HEK293 (cell line): ENCODE results near the gene TFDP1.

Experiments
- GLIS1 ChIP-seq: fragments of 450-650 bp; formaldehyde crosslinking; IDR thresholded peaks from 2 replicates; pipeline ENCODE4 v1.5.1; 2016; ENCODE audit warnings: missing biosample characterization, missing genetic modification characterization
- KLF10 ChIP-seq: fragments of 450-650 bp; IDR thresholded peaks from 2 replicates; pipeline ENCODE4 v1.5.1; 2018; ENCODE audit warnings: missing biosample characterization, mild to moderate bottlenecking, missing genetic modification characterization
- MYNN ChIP-seq: fragments of 450-650 bp; formaldehyde crosslinking; IDR thresholded peaks from 2 replicates; pipeline ENCODE4 v1.5.1; 2016; ENCODE audit warnings: missing biosample characterization, missing genetic modification characterization, borderline replicate concordance
- REPIN1 ChIP-seq: fragments of 450-650 bp; formaldehyde crosslinking; IDR thresholded peaks from 2 replicates; pipeline ENCODE4 v1.5.1; 2017; ENCODE audit warnings: missing biosample characterization, missing genetic modification characterization, low read depth
- SCRT1 ChIP-seq: fragments of 450-650 bp; formaldehyde crosslinking; IDR thresholded peaks from 2 replicates; pipeline ENCODE4 v1.5.1; 2016; ENCODE audit warnings: missing biosample characterization, missing genetic modification characterization, borderline replicate concordance
- ZBTB17 ChIP-seq: fragments of 450-650 bp; formaldehyde crosslinking; IDR thresholded peaks from 2 replicates; pipeline ENCODE4 v1.5.1; 2016; ENCODE audit warnings: missing biosample characterization, missing genetic modification characterization
- ZIC2 ChIP-seq: fragments of 450-650 bp; formaldehyde crosslinking; IDR thresholded peaks from 2 replicates; pipeline ENCODE4 v1.5.1; 2016; ENCODE audit warnings: missing biosample characterization, missing genetic modification characterization
- ZNF10 ChIP-seq: fragments of 450-650 bp; formaldehyde crosslinking; IDR thresholded peaks from 2 replicates; pipeline ENCODE4 v1.5.1; 2017; ENCODE audit warnings: missing biosample characterization, missing genetic modification characterization
- ZNF133 ChIP-seq: fragments of 450-650 bp; formaldehyde crosslinking; IDR thresholded peaks from 2 replicates; pipeline ENCODE4 v1.5.1; 2016; ENCODE audit warnings: missing biosample characterization, missing genetic modification characterization
- ZNF211 ChIP-seq: fragments of 450-650 bp; formaldehyde crosslinking; IDR thresholded peaks from 2 replicates; pipeline ENCODE4 v1.5.1; 2016; ENCODE audit warnings: low read depth, missing biosample characterization, missing genetic modification characterization
- ZNF23 ChIP-seq: fragments of 450-650 bp; formaldehyde crosslinking; IDR thresholded peaks from 2 replicates; pipeline ENCODE4 v1.5.1; 2016; ENCODE audit warnings: missing biosample characterization, missing genetic modification characterization, borderline replicate concordance
- ZNF24 ChIP-seq: fragments of 450-650 bp; formaldehyde crosslinking; IDR thresholded peaks from 2 replicates; pipeline ENCODE4 v1.5.1; 2016; ENCODE audit warnings: missing biosample characterization, missing genetic modification characterization
- ZNF366 ChIP-seq: fragments of 450-650 bp; formaldehyde crosslinking; conservative IDR thresholded peaks from 2 replicates; pipeline ENCODE4 v1.5.1; 2016; ENCODE audit warnings: missing biosample characterization, missing genetic modification characterization
- ZNF37A ChIP-seq: fragments of 450-650 bp; IDR thresholded peaks from 2 replicates; pipeline ENCODE4 v1.5.1; 2018; ENCODE audit warnings: missing biosample characterization, missing genetic modification characterization
- ZNF394 ChIP-seq: fragments of 450-650 bp; formaldehyde crosslinking; IDR thresholded peaks from 2 replicates; pipeline ENCODE4 v1.5.1; 2016; ENCODE audit warnings: missing biosample characterization, missing genetic modification characterization, mild to moderate bottlenecking, moderate library complexity, borderline replicate concordance
- ZNF423 ChIP-seq: fragments of 450-650 bp; formaldehyde crosslinking; IDR thresholded peaks from 2 replicates; pipeline ENCODE4 v1.5.1; 2016; ENCODE audit warnings: missing biosample characterization, missing genetic modification characterization
- ZNF501 ChIP-seq: fragments of 450-650 bp; formaldehyde crosslinking; IDR thresholded peaks from 2 replicates; pipeline ENCODE4 v1.5.1; 2016; ENCODE audit warnings: missing biosample characterization, missing genetic modification characterization
- ZNF530 ChIP-seq: fragments of 450-650 bp; formaldehyde crosslinking; IDR thresholded peaks from 2 replicates; pipeline ENCODE4 v1.5.1; 2016; ENCODE audit warnings: low read depth, missing biosample characterization, missing genetic modification characterization
- ZNF571 ChIP-seq: fragments of 450-650 bp; formaldehyde crosslinking; IDR thresholded peaks from 2 replicates; pipeline ENCODE4 v1.5.0; 2017; ENCODE audit warnings: missing biosample characterization, missing genetic modification characterization
- ZNF585B ChIP-seq: fragments of 450-650 bp; formaldehyde crosslinking; IDR thresholded peaks from 2 replicates; pipeline ENCODE4 v1.5.1; 2016; ENCODE audit warnings: missing biosample characterization, missing genetic modification characterization
- ZNF596 ChIP-seq: fragments of 450-650 bp; IDR thresholded peaks from 2 replicates; pipeline ENCODE4 v1.5.0; 2018; ENCODE audit warnings: missing biosample characterization, mild to moderate bottlenecking, missing genetic modification characterization, moderate library complexity
- ZNF623 ChIP-seq: fragments of 450-650 bp; formaldehyde crosslinking; IDR thresholded peaks from 2 replicates; pipeline ENCODE4 v1.5.1; 2016; ENCODE audit warnings: missing biosample characterization, missing genetic modification characterization
- ZNF701 ChIP-seq: fragments of 450-650 bp; formaldehyde crosslinking; IDR thresholded peaks from 2 replicates; pipeline ENCODE4 v1.5.1; 2016; ENCODE audit warnings: missing biosample characterization, missing genetic modification characterization
- ZNF747 ChIP-seq: fragments of 450-650 bp; formaldehyde crosslinking; IDR thresholded peaks from 2 replicates; pipeline ENCODE4 v1.5.1; 2016; ENCODE audit warnings: missing biosample characterization, missing genetic modification characterization
- ZNF776 ChIP-seq: fragments of 450-650 bp; formaldehyde crosslinking; IDR thresholded peaks from 2 replicates; pipeline ENCODE4 v1.5.0; 2017; ENCODE audit warnings: missing biosample characterization, missing genetic modification characterization, borderline replicate concordance
- ZNF785 ChIP-seq: fragments of 450-650 bp; formaldehyde crosslinking; IDR thresholded peaks from 2 replicates; pipeline ENCODE4 v1.5.1; 2016; ENCODE audit warnings: missing biosample characterization, missing genetic modification characterization
- ZNF837 ChIP-seq: fragments of 450-650 bp; formaldehyde crosslinking; IDR thresholded peaks from 2 replicates; pipeline ENCODE4 v1.5.1; 2016; ENCODE audit warnings: missing biosample characterization, missing genetic modification characterization
- ZNF843 ChIP-seq: fragments of 450-650 bp; formaldehyde crosslinking; IDR thresholded peaks from 2 replicates; pipeline ENCODE4 v1.5.1; 2016; ENCODE audit warnings: missing biosample characterization, missing genetic modification characterization
- TF ChIP-seq, protein P1 (sequence below): fragments of 450-650 bp; formaldehyde crosslinking; IDR thresholded peaks from 2 replicates; pipeline ENCODE4 v1.5.1; 2016; ENCODE audit warnings: missing biosample characterization, missing genetic modification characterization, borderline replicate concordance
- TF ChIP-seq, protein P2 (sequence below): sonication (generic); formaldehyde crosslinking; IDR thresholded peaks from 2 replicates; pipeline ENCODE4 v1.8.1; 2022; ENCODE audit warnings: mild to moderate bottlenecking, moderate library complexity, missing genetic modification reagents
- TF ChIP-seq, protein P3 (sequence below): fragments of 450-650 bp; formaldehyde crosslinking; IDR thresholded peaks from 2 replicates; pipeline ENCODE4 v1.5.1; 2016; ENCODE audit warnings: missing biosample characterization, missing genetic modification characterization
- TF ChIP-seq, protein P4 (sequence below): fragments of 450-650 bp; IDR thresholded peaks from 2 replicates; pipeline ENCODE4 v1.5.1; 2018; ENCODE audit warnings: missing biosample characterization, missing genetic modification characterization

Gene TFDP1

DNA sequence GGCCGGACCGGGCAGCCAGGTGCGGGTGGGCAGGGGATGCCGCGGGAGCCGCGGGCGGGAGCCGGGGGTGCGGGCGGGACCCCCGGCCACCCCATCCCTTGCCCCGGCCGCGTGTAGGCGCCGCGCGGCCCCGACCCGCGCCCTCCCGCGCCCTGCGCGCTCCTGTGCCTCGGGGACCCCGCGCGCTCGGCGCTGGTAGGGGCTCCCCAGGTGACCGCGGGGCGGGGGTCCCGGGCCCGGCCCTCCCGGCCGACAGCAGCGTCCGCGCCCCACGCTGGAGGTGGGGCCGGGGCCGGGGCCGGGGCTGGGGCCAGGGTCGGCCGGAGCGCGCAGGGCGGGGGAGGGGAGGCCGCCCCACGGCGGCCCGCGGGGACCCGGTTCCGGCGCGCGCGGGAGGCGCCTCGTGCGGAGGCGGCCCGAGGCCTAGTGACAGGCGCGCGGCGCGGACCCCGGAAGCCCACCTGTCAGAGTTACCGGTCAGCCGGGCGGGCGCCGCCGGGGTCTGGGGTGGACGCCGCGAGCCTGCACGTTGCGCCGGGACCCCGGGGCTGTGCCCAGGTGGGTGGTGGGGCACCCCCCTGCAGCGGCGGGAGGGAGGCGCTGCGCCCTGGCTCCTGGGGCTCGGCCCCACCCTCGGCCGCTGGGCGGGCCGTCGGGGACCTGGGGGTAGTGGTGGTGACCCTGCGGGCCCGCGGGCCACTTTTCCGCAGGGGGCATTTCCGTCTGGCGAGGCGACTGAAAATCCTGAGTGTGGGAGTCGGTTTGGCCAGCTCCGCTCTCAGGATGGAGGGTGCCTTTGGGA lies 518 bp downstream of the TFDP1 start (continued):
- TF ChIP-seq, protein P1, sequence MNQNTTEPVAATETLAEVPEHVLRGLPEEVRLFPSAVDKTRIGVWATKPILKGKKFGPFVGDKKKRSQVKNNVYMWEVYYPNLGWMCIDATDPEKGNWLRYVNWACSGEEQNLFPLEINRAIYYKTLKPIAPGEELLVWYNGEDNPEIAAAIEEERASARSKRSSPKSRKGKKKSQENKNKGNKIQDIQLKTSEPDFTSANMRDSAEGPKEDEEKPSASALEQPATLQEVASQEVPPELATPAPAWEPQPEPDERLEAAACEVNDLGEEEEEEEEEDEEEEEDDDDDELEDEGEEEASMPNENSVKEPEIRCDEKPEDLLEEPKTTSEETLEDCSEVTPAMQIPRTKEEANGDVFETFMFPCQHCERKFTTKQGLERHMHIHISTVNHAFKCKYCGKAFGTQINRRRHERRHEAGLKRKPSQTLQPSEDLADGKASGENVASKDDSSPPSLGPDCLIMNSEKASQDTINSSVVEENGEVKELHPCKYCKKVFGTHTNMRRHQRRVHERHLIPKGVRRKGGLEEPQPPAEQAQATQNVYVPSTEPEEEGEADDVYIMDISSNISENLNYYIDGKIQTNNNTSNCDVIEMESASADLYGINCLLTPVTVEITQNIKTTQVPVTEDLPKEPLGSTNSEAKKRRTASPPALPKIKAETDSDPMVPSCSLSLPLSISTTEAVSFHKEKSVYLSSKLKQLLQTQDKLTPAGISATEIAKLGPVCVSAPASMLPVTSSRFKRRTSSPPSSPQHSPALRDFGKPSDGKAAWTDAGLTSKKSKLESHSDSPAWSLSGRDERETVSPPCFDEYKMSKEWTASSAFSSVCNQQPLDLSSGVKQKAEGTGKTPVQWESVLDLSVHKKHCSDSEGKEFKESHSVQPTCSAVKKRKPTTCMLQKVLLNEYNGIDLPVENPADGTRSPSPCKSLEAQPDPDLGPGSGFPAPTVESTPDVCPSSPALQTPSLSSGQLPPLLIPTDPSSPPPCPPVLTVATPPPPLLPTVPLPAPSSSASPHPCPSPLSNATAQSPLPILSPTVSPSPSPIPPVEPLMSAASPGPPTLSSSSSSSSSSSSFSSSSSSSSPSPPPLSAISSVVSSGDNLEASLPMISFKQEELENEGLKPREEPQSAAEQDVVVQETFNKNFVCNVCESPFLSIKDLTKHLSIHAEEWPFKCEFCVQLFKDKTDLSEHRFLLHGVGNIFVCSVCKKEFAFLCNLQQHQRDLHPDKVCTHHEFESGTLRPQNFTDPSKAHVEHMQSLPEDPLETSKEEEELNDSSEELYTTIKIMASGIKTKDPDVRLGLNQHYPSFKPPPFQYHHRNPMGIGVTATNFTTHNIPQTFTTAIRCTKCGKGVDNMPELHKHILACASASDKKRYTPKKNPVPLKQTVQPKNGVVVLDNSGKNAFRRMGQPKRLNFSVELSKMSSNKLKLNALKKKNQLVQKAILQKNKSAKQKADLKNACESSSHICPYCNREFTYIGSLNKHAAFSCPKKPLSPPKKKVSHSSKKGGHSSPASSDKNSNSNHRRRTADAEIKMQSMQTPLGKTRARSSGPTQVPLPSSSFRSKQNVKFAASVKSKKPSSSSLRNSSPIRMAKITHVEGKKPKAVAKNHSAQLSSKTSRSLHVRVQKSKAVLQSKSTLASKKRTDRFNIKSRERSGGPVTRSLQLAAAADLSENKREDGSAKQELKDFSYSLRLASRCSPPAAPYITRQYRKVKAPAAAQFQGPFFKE (tag by site-specific recombination): no peak
- TF ChIP-seq ZNF133 (no peak), ZNF776 (tag by site-specific recombination) (no peak), ZNF785 (tag by site-specific recombination) (no peak), KLF10 (tag by site-specific recombination) (0 out of 2 replicates have a peak, but pooled peaks have one; percentile 15), SCRT1 (tag by site-specific recombination) (no peak), ZNF423 (tag by site-specific recombination) (0 out of 2 replicates have a peak, but pooled peaks have one; percentile 34), ZNF366 (no peak), REPIN1 (tag by site-specific recombination) (no peak), ZNF837 (tag by site-specific recombination) (no peak), ZNF394 (tag by site-specific recombination) (no peak), ZNF10 (tag by site-specific recombination) (no peak), ZBTB17 (no peak), ZNF747 (tag by site-specific recombination) (no peak), ZNF701 (tag by site-specific recombination) (no peak), ZNF623 (no peak), ZNF530 (no peak), ZNF843 (no peak), GLIS1 (tag by site-specific recombination) (peak; percentile 70), ZIC2 (tag by site-specific recombination) (peak; percentile 77), ZNF24 (tag by site-specific recombination) (no peak), ZNF37A (tag by site-specific recombination) (no peak), ZNF501 (tag by site-specific recombination) (no peak), ZNF585B (tag by site-specific recombination) (no peak), ZNF23 (tag by site-specific recombination) (no peak), ZNF211 (no peak), ZNF571 (tag by site-specific recombination) (no peak), ZNF596 (tag by site-specific recombination) (no peak), MYNN (tag by site-specific recombination) (no peak)
- TF ChIP-seq, protein P2, sequence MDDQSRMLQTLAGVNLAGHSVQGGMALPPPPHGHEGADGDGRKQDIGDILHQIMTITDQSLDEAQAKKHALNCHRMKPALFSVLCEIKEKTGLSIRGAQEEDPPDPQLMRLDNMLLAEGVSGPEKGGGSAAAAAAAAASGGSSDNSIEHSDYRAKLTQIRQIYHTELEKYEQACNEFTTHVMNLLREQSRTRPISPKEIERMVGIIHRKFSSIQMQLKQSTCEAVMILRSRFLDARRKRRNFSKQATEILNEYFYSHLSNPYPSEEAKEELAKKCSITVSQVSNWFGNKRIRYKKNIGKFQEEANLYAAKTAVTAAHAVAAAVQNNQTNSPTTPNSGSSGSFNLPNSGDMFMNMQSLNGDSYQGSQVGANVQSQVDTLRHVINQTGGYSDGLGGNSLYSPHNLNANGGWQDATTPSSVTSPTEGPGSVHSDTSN (CRISPR knock-in tag): no peak
- TF ChIP-seq, protein P3, sequence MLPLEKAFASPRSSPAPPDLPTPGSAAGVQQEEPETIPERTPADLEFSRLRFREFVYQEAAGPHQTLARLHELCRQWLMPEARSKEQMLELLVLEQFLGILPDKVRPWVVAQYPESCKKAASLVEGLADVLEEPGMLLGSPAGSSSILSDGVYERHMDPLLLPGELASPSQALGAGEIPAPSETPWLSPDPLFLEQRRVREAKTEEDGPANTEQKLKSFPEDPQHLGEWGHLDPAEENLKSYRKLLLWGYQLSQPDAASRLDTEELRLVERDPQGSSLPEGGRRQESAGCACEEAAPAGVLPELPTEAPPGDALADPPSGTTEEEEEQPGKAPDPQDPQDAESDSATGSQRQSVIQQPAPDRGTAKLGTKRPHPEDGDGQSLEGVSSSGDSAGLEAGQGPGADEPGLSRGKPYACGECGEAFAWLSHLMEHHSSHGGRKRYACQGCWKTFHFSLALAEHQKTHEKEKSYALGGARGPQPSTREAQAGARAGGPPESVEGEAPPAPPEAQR: no peak
- TF ChIP-seq, protein P4, sequence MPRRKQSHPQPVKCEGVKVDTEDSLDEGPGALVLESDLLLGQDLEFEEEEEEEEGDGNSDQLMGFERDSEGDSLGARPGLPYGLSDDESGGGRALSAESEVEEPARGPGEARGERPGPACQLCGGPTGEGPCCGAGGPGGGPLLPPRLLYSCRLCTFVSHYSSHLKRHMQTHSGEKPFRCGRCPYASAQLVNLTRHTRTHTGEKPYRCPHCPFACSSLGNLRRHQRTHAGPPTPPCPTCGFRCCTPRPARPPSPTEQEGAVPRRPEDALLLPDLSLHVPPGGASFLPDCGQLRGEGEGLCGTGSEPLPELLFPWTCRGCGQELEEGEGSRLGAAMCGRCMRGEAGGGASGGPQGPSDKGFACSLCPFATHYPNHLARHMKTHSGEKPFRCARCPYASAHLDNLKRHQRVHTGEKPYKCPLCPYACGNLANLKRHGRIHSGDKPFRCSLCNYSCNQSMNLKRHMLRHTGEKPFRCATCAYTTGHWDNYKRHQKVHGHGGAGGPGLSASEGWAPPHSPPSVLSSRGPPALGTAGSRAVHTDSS: no peak
